ENCODE results near the gene TRAK2.

GRCh38 chr2:201329409-201329808, 121.8 kb downstream of the TRAK2 start:
- TF ChIP-seq CTCF (IDR thresholded peaks at IDR 0.05) (no peak), POLR2A (IDR thresholded peaks at IDR 0.05) (no peak), EP300 (IDR thresholded peaks at IDR 0.05; ENCODE audit: low read depth) (no peak)
